Mammary epithelial cell (primary cell): ENCODE measurements around the gene GPR137C.

Experiments
- EZH2 ChIP-seq: IDR thresholded peaks from 2 replicates; pipeline ENCODE4 v1.6.1; 2012; ENCODE audit warnings: low read length, inconsistent platforms, borderline replicate concordance
- TF ChIP-seq, protein P1 (sequence below), 2 donors: IDR thresholded peaks in 1 of 2; conservative IDR thresholded peaks in 1 of 2; 2 replicates each; pipeline ENCODE4 v1.5.1; 2011 to 2012; ENCODE audit warnings: inconsistent platforms in 2 of 2, low read length in 2 of 2, mild to moderate bottlenecking in 2 of 2, control low read depth in 1 of 2, low read depth in 1 of 2; ENCODE audit not compliant: insufficient read depth in 1 of 2; ENCODE audit errors: extremely low read depth in 1 of 2

DNA sequence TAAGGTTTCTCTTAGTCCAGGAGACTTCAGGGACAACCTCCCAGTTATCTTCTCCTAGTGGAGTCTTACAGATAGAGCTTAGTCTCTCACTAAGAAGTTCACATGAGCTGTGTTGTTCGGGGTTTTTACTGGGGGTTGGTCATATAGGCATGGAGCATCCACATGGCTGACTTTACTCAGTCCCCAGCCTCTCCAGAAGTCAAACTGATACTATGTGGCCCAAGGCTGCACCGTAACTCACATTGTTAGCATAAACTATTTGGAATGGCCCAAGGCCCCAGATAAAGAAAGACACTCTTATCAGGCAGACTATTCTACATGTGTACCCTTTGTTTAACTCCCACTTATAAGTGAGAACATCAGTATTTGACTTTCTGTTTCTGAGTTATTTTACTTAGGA lies 23.2 kb downstream of the GPR137C start:
- TF ChIP-seq, protein P1, sequence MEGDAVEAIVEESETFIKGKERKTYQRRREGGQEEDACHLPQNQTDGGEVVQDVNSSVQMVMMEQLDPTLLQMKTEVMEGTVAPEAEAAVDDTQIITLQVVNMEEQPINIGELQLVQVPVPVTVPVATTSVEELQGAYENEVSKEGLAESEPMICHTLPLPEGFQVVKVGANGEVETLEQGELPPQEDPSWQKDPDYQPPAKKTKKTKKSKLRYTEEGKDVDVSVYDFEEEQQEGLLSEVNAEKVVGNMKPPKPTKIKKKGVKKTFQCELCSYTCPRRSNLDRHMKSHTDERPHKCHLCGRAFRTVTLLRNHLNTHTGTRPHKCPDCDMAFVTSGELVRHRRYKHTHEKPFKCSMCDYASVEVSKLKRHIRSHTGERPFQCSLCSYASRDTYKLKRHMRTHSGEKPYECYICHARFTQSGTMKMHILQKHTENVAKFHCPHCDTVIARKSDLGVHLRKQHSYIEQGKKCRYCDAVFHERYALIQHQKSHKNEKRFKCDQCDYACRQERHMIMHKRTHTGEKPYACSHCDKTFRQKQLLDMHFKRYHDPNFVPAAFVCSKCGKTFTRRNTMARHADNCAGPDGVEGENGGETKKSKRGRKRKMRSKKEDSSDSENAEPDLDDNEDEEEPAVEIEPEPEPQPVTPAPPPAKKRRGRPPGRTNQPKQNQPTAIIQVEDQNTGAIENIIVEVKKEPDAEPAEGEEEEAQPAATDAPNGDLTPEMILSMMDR (conservative IDR thresholded peaks at IDR 0.05 in 1 of 2, IDR thresholded peaks at IDR 0.05 in 1 of 2; ENCODE audit: extremely low read depth in 1 of 2, insufficient read depth in 1 of 2, low read depth in 1 of 2, low read length in 2 of 2) = no peak
- no peak for TF ChIP-seq EZH2
